Right lobe of liver (tissue), 6 donors: ENCODE data around the gene ZPLD1. TPM values are rescaled to one million over a fixed set of nuclear protein-coding genes. Genes with fewer than 3 reads are reported as not detected.

Experiments used
- ATAC-seq, 4 donors: fragments of 200-7000 bp; cut with Tn5 transposase; one replicate each; pipeline ENCODE4 v1.9.1; 2020; ENCODE audit warnings: mild to moderate bottlenecking in 4 of 4, moderate library complexity in 4 of 4
- DNase-seq, 3 donors: peaks; one replicate each; pipeline ENCODE4 v3.0.0-alpha.2; 2020
- H3K27ac ChIP-seq, 3 donors: fragments of 200-600 bp; one replicate each; pipeline ENCODE4 v1.8.0; 2022
- H3K27me3 ChIP-seq, 2 donors: fragments of 200-600 bp; one replicate each; pipeline ENCODE4 v1.8.0; 2022
- H3K36me3 ChIP-seq, 4 donors: fragments of 200-600 bp; sonication (generic) in 1 of 4; one replicate each; pipeline versions ENCODE4 v1.5.1 to v1.8.0; 2017 to 2022; ENCODE audit warnings: control low read depth in 1 of 4
- H3K4me1 ChIP-seq, 4 donors: fragments of 200-600 bp; sonication (generic) in 1 of 4; one replicate each; pipeline versions ENCODE4 v1.5.1 to v1.8.0; 2017 to 2022; ENCODE audit warnings: control low read depth in 1 of 4
- H3K4me3 ChIP-seq, 3 donors: fragments of 200-600 bp; one replicate each; pipeline ENCODE4 v1.8.0; 2022
- H3K9me3 ChIP-seq, 4 donors: fragments of 200-600 bp; sonication (generic) in 1 of 4; one replicate each; pipeline versions ENCODE4 v1.5.1 to v1.8.0; 2017 to 2022; ENCODE audit warnings: control low read depth in 1 of 4
- POLR2A ChIP-seq: fragments of 450-650 bp; IDR thresholded peaks from one replicate; pipeline ENCODE4 v1.6.1; 2017; ENCODE audit warnings: antibody characterized with exemption, mild to moderate bottlenecking
- WGBS: methylation state at CpG from one replicate; pipeline ENCODE4 v1.1.6; 2018; ENCODE audit warnings: low coverage, low lambda C conversion rate; ENCODE audit not compliant: insufficient coverage; ENCODE audit errors: missing lambda C conversion rate; 5-methylcytosine and 5-hydroxymethylcytosine counted together
- intact Hi-C, 2 donors: fragments of 100-400 bp; cut with DNase I; formaldehyde crosslinking; loops; one replicate each; pipeline versions ENCODE4 v1.11.2 to v1.14.1; 2022
- total RNA-seq, 6 experiments: library from RNA; depleted of rRNA in 2 of 6; stranded (reverse); fragments of >200 nt in 2 of 6; fragmentation: NEBNext Ultra II Directional in 3 of 6; extraction: Animal tissue kit (Norgen Biotek cat#: 25700) in 3 of 6; gene quantifications; one replicate each; pipeline versions ENCODE4 v1.1.0 to v1.2.4, GENCODE V29; 2016 to 2023
- TF ChIP-seq, protein P1 (sequence below), 4 donors: fragments of 200-600 bp in 3 of 4; fragments of 450-650 bp in 1 of 4; IDR thresholded peaks; one replicate each; pipeline versions ENCODE4 v1.5.1 to v1.8.0; 2016 to 2022; ENCODE audit warnings: antibody characterized with exemption in 4 of 4, mild to moderate bottlenecking in 2 of 4
- donor health status: DM: no; HTN: yes; CAD: no.
- donor health status: DM: no; HTN: no; CAD: no.
- donor health status: DM: no; HTN: no; CAD: no.
- donor health status: DM: no; HTN: yes; CAD: no.
- donor health status: DM: no; HTN: yes; CAD: no.

The ZPLD1 gene
- total RNA-seq, 6 experiments from 2014 or later: 0.04 to 0.12 (median 0.07) TPM; not detected in 2

GRCh38 chr3:102454181-102454580, 19.4 kb downstream of the ZPLD1 start:
- Histone ChIP-seq H3K27ac (no peak overlapping the region), H3K9me3 (no peaks in the 10 kb centered on the region), H3K4me3 (no peak overlapping the region), H3K27me3 (no peaks in the 10 kb centered on the region), H3K4me1 (no peaks in the 10 kb centered on the region), H3K36me3 (no peaks in the 10 kb centered on the region)
- DNase-seq: no peak
- ATAC-seq: no peak
- TF ChIP-seq, protein P1, sequence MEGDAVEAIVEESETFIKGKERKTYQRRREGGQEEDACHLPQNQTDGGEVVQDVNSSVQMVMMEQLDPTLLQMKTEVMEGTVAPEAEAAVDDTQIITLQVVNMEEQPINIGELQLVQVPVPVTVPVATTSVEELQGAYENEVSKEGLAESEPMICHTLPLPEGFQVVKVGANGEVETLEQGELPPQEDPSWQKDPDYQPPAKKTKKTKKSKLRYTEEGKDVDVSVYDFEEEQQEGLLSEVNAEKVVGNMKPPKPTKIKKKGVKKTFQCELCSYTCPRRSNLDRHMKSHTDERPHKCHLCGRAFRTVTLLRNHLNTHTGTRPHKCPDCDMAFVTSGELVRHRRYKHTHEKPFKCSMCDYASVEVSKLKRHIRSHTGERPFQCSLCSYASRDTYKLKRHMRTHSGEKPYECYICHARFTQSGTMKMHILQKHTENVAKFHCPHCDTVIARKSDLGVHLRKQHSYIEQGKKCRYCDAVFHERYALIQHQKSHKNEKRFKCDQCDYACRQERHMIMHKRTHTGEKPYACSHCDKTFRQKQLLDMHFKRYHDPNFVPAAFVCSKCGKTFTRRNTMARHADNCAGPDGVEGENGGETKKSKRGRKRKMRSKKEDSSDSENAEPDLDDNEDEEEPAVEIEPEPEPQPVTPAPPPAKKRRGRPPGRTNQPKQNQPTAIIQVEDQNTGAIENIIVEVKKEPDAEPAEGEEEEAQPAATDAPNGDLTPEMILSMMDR (IDR thresholded peaks at IDR 0.05): no peak
- TF ChIP-seq POLR2A: no peak
- intact Hi-C loops: no loop called here
- 40% methylated on average over 2 of the region's 3 CpGs for WGBS

GRCh38 chr3:102457644-102458043, 22.8 kb downstream of the ZPLD1 start:
- H3K27me3 ChIP-seq: no peaks in the 10 kb centered on the region
- TF ChIP-seq, protein P1 (IDR thresholded peaks at IDR 0.05): no peak
- no peak for TF ChIP-seq POLR2A
- WGBS: 54% methylated on average over 2 of the region's 2 CpGs

GRCh38 chr3:102460579-102460978, 25.8 kb downstream of the ZPLD1 start:
- DNase-seq (no peak), ATAC-seq (no peak)
- no peaks in the 10 kb centered on the region for H3K4me1 ChIP-seq
- no peaks in the 10 kb centered on the region for H3K36me3 ChIP-seq
- H3K9me3 ChIP-seq: no peaks in the 10 kb centered on the region
- no peaks in the 10 kb centered on the region for H3K27me3 ChIP-seq
- intact Hi-C loops: no loop called here
- TF ChIP-seq POLR2A: no peak
- TF ChIP-seq, protein P1 (IDR thresholded peaks at IDR 0.05): no peak
- no peak overlapping the region for H3K27ac ChIP-seq
- no peak overlapping the region for H3K4me3 ChIP-seq

More at GRCh38 chr3:102457644-102458043, 22.8 kb downstream of the ZPLD1 start:
- H3K27ac ChIP-seq: no peak overlapping the region
- no peak for ATAC-seq
- DNase-seq: no peak
- no peaks in the 10 kb centered on the region for H3K9me3 ChIP-seq
- H3K36me3 ChIP-seq: no peaks in the 10 kb centered on the region
- no peaks in the 10 kb centered on the region for H3K4me1 ChIP-seq
- no peak overlapping the region for H3K4me3 ChIP-seq
- intact Hi-C loops: no loop called here

- Histone ChIP-seq H3K27me3 (no peaks in the 10 kb centered on the region), H3K27ac (no peak overlapping the region), H3K36me3 (no peaks in the 10 kb centered on the region), H3K4me1 (no peaks in the 10 kb centered on the region), H3K4me3 (no peak overlapping the region), H3K9me3 (no peaks in the 10 kb centered on the region)
- no peak for TF ChIP-seq POLR2A
- TF ChIP-seq, protein P1 (IDR thresholded peaks at IDR 0.05): no peak
- intact Hi-C loops: no loop called here
- 83% methylated on average over 2 of the region's 2 CpGs for WGBS
- no peak for DNase-seq
- ATAC-seq: no peak
Observed at GRCh38 chr3:102464261-102464660, 29.4 kb downstream of the ZPLD1 start.

DNA sequence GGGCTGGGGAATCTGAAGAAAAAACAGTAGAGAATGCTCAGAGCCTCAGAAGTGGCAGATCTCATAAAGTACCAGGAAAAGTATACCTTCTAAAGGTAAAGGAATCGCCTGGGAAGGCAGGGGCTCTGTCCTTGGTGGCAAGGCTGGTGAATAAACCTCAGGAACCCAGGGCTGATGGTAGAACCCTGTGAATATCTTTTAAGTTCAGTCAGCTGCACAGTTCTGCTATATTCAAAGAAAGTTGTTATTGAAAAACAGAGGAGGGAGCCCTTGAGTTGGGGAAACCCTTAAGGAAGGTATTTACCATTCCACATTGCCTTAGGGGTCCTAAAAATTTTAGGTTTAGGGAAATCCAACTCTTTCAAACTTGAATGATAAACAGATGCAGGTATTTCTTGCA, 31.2 kb downstream of the ZPLD1 start:
- 8% methylated on average over 1 of the region's 1 CpG for WGBS
- intact Hi-C loops: no loop called here
- Histone ChIP-seq H3K9me3 (no peaks in the 10 kb centered on the region), H3K4me3 (no peak overlapping the region), H3K36me3 (no peaks in the 10 kb centered on the region), H3K27me3 (no peaks in the 10 kb centered on the region), H3K27ac (no peak overlapping the region), H3K4me1 (no peaks in the 10 kb centered on the region)
- DNase-seq: no peak
- TF ChIP-seq, protein P1 (IDR thresholded peaks at IDR 0.05): peak in 2 of 4 donors; percentile 7 to 12
- TF ChIP-seq POLR2A: no peak
- no peak for ATAC-seq
